ENCODE measurements around the gene CES3. TPM values are rescaled to one million over a fixed set of nuclear protein-coding genes. Genes with fewer than 3 reads are reported as not detected.
"Not testable (repeated sequence)": the region's sequence is repeated elsewhere in the genome, so short reads cannot be mapped to it uniquely, and the experiment has no call there.

Gene CES3
- total RNA-seq, 1 experiment from 2014 or later, result 0.75 TPM

- peak; percentile 38 for DNase-seq (ENCODE audit: low read depth)
Measured at GRCh38 chr16:66926171-66926947, 34.7 kb upstream of the CES3 start.

- peak; percentile 98 for DNase-seq (ENCODE audit: low read depth)
Measured at GRCh38 chr16:66926961-66927436, 34.1 kb upstream of the CES3 start.

GRCh38 chr16:66927918-66928649 is 33.0 kb upstream of the CES3 start:
- DNase-seq (ENCODE audit: low read depth), result peak; percentile 91

- peak; percentile 79 for DNase-seq (ENCODE audit: low read depth)
Measured at GRCh38 chr16:66928702-66929388, 32.2 kb upstream of the CES3 start.

GRCh38 chr16:66930189-66930588 is 30.9 kb upstream of the CES3 start:
- peak; percentile 64 for DNase-seq (ENCODE audit: low read depth)

- DNase-seq (ENCODE audit: low read depth), result no peak
Measured at GRCh38 chr16:66931665-66932064, 29.4 kb upstream of the CES3 start.

- no peak for DNase-seq (ENCODE audit: low read depth)
Measured at GRCh38 chr16:66932076-66932475, 29.0 kb upstream of the CES3 start.

GRCh38 chr16:66933776-66934137 is 27.3 kb upstream of the CES3 start:
- peak; percentile 39 for DNase-seq (ENCODE audit: low read depth)

GRCh38 chr16:66934138-66934838 is 26.8 kb upstream of the CES3 start, which contains the start of gene CIAO2B:
Gene CIAO2B (minus strand): TSS chr16:66934402. CDS start chr16:66934364, 38 bp downstream.
- peak; percentile 81 for DNase-seq (ENCODE audit: low read depth)

- DNase-seq (ENCODE audit: low read depth), result not testable (repeated sequence)
Measured at GRCh38 chr16:66934839-66935313, 26.2 kb upstream of the CES3 start.

GRCh38 chr16:66935314-66936011 is 25.6 kb upstream of the CES3 start, which contains the start of gene CES2:
Gene CES2 (plus strand): TSS chr16:66935516. CDS start chr16:66935636, 120 bp downstream.
- DNase-seq (ENCODE audit: low read depth), result peak; percentile 54

- DNase-seq (ENCODE audit: low read depth), result no peak
Measured at GRCh38 chr16:66936462-66936861, 24.6 kb upstream of the CES3 start.

GRCh38 chr16:66936889-66937554 is 24.0 kb upstream of the CES3 start:
- DNase-seq (ENCODE audit: low read depth), result no peak

GRCh38 chr16:66937725-66938337 is 23.2 kb upstream of the CES3 start:
- no peak for DNase-seq (ENCODE audit: low read depth)

- DNase-seq (ENCODE audit: low read depth), result no peak
Measured at GRCh38 chr16:66939366-66939765, 21.7 kb upstream of the CES3 start.

- no peak for DNase-seq (ENCODE audit: low read depth)
Measured at GRCh38 chr16:66940236-66940635, 20.8 kb upstream of the CES3 start.

- DNase-seq (ENCODE audit: low read depth), result no peak
Measured at GRCh38 chr16:66942981-66943380, 18.1 kb upstream of the CES3 start.

GRCh38 chr16:66943426-66944053 is 17.5 kb upstream of the CES3 start:
- DNase-seq (ENCODE audit: low read depth), result no peak

- no peak for DNase-seq (ENCODE audit: low read depth)
Measured at GRCh38 chr16:66944054-66944441, 17.0 kb upstream of the CES3 start.
